ENCODE measurements around the gene C16orf96.

Gene C16orf96

GRCh38 chr16:4649744-4650442 is 93.8 kb downstream of the C16orf96 start:
- DNase-seq (ENCODE audit: low read depth): no peak

All from stimulated activated CD8-positive, alpha-beta memory T cell treated with anti-CD3 and anti-CD28 coated beads, Interleukin-15, amount 100 ng/mL, for 1 hour (primary cell).